ENCODE data around the gene FAIM2. TPM values are rescaled to one million over a fixed set of nuclear protein-coding genes. Genes with fewer than 3 reads are reported as not detected.

Gene FAIM2
- total RNA-seq, 1 donor from 2014 or later, result 0.18 TPM

GRCh38 chr12:49922349-49923034 lies 18.8 kb upstream of the FAIM2 start:
- Histone ChIP-seq H2AFZ (ENCODE audit: low read depth, low read length) (no peak overlapping the region), H4K20me1 (ENCODE audit: insufficient read depth, low read length) (no peaks in the 10 kb centered on the region), H3K4me2 (ENCODE audit: low read length) (no peak overlapping the region), H3K4me3 (ENCODE audit: insufficient read depth, low read depth, low read length) (no peak overlapping the region), H3K27me3 (ENCODE audit: insufficient read depth, low read length) (no peaks in the 10 kb centered on the region), H3K4me1 (ENCODE audit: insufficient read depth, low read length) (peaks cover 5% of the 10 kb centered on the region), H3K36me3 (ENCODE audit: insufficient read depth, low read length) (no peaks in the 10 kb centered on the region), H3K27ac (ENCODE audit: low read depth, low read length) (no peak overlapping the region), H3K9me3 (ENCODE audit: insufficient read depth, low read depth, low read length) (no peaks in the 10 kb centered on the region), H3K9ac (ENCODE audit: low read length) (no peak overlapping the region), H3K79me2 (ENCODE audit: insufficient read depth, low read length) (no peaks in the 10 kb centered on the region)
- Mint-ChIP-seq H3K36me3 (ENCODE audit: low read depth, unreplicated experiment) (peaks cover 2% of the 10 kb centered on the region), H3K27ac (ENCODE audit: unreplicated experiment) (no peak overlapping the region), H3K9me3 (ENCODE audit: unreplicated experiment) (no peaks in the 10 kb centered on the region), H3K4me3 (ENCODE audit: unreplicated experiment) (no peak overlapping the region), H3K4me1 (ENCODE audit: low read depth, unreplicated experiment) (peaks cover 16% of the 10 kb centered on the region), H3K27me3 (ENCODE audit: low read depth, unreplicated experiment) (peaks cover 28% of the 10 kb centered on the region)
- no peak for DNase-seq (ENCODE audit: low read depth)
- TF ChIP-seq EZH2 (IDR thresholded peaks at IDR 0.05; ENCODE audit: insufficient read depth, low read length), result no peak
- no peak for FAIRE-seq

DNA sequence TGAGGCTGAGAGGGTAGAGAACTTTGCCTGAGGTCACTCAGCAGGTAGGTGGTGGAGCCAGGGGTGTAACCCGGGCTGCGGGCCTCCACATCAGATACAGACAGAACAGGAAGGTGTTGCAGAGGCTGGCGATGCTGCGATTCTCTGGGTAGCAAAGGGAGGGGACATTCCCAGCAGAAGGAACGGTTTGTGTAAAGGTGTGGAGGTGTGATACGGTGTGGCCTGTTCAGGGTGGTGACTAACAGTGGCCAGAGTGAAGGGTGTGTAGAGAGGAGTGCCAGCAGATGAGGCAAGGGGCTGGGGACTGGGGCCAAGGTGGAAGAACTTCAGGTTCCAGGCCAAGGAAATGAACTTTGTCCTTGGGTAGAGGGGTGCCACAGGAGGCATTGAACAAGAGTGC lies 18.2 kb upstream of the FAIM2 start:
- H3K4me3 Mint-ChIP-seq (ENCODE audit: unreplicated experiment), result no peak overlapping the region
- FAIRE-seq (no peak), DNase-seq (ENCODE audit: low read depth) (no peak)
- no peaks in the 10 kb centered on the region for H3K27me3 ChIP-seq (ENCODE audit: insufficient read depth, low read length)
- no peaks in the 10 kb centered on the region for H4K20me1 ChIP-seq (ENCODE audit: insufficient read depth, low read length)
- no peaks in the 10 kb centered on the region for H3K9me3 ChIP-seq (ENCODE audit: insufficient read depth, low read depth, low read length)
- H2AFZ ChIP-seq (ENCODE audit: low read depth, low read length), result no peak overlapping the region
- no peak overlapping the region for H3K4me3 ChIP-seq (ENCODE audit: insufficient read depth, low read depth, low read length)
- peaks cover 16% of the 10 kb centered on the region for H3K4me1 Mint-ChIP-seq (ENCODE audit: low read depth, unreplicated experiment)
- no peak overlapping the region for H3K27ac Mint-ChIP-seq (ENCODE audit: unreplicated experiment)
- peaks cover 2% of the 10 kb centered on the region for H3K36me3 Mint-ChIP-seq (ENCODE audit: low read depth, unreplicated experiment)
- H3K79me2 ChIP-seq (ENCODE audit: insufficient read depth, low read length), result no peaks in the 10 kb centered on the region
- H3K4me1 ChIP-seq (ENCODE audit: insufficient read depth, low read length), result peaks cover 5% of the 10 kb centered on the region
- no peak for TF ChIP-seq EZH2 (IDR thresholded peaks at IDR 0.05; ENCODE audit: insufficient read depth, low read length)
- TF ChIP-seq, protein P1, sequence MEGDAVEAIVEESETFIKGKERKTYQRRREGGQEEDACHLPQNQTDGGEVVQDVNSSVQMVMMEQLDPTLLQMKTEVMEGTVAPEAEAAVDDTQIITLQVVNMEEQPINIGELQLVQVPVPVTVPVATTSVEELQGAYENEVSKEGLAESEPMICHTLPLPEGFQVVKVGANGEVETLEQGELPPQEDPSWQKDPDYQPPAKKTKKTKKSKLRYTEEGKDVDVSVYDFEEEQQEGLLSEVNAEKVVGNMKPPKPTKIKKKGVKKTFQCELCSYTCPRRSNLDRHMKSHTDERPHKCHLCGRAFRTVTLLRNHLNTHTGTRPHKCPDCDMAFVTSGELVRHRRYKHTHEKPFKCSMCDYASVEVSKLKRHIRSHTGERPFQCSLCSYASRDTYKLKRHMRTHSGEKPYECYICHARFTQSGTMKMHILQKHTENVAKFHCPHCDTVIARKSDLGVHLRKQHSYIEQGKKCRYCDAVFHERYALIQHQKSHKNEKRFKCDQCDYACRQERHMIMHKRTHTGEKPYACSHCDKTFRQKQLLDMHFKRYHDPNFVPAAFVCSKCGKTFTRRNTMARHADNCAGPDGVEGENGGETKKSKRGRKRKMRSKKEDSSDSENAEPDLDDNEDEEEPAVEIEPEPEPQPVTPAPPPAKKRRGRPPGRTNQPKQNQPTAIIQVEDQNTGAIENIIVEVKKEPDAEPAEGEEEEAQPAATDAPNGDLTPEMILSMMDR (IDR thresholded peaks at IDR 0.05; ENCODE audit: insufficient read depth, low read depth, low read length), result no peak
- no peak overlapping the region for H3K27ac ChIP-seq (ENCODE audit: low read depth, low read length)
- no peak overlapping the region for H3K9ac ChIP-seq (ENCODE audit: low read length)
- no peak overlapping the region for H3K4me2 ChIP-seq (ENCODE audit: low read length)
- H3K9me3 Mint-ChIP-seq (ENCODE audit: unreplicated experiment), result no peaks in the 10 kb centered on the region
- peaks cover 31% of the 10 kb centered on the region for H3K27me3 Mint-ChIP-seq (ENCODE audit: low read depth, unreplicated experiment)
- no peaks in the 10 kb centered on the region for H3K36me3 ChIP-seq (ENCODE audit: insufficient read depth, low read length)

DNA sequence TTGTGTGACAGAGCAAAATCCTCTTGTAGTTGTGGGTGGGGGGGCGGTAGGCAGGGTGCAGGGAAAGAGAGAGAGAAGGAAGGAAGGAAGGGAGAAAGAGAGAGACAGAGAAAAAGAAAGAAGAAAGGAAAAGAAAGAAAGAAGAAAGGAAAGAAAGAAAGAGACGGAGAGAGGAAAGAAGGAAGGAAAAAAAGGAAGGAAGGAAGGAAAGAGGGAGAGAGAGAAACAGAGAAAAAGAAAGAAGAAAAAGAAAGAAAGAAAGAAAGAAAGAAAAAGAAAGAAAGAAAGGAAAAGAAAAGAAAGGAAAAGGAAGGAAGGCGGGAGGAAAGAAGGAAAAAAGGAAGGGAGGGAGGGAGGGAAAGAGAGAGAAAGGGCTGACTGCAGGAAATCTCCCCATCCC lies 17.6 kb upstream of the FAIM2 start:
- DNase-seq (ENCODE audit: low read depth), result no peak
- peaks cover 31% of the 10 kb centered on the region for H3K27me3 Mint-ChIP-seq (ENCODE audit: low read depth, unreplicated experiment)
- no peaks in the 10 kb centered on the region for H3K9me3 Mint-ChIP-seq (ENCODE audit: unreplicated experiment)
- H3K27ac ChIP-seq (ENCODE audit: low read depth, low read length), result no peak overlapping the region
- no peak overlapping the region for H3K4me2 ChIP-seq (ENCODE audit: low read length)
- peaks cover 5% of the 10 kb centered on the region for H3K4me1 ChIP-seq (ENCODE audit: insufficient read depth, low read length)
- H3K79me2 ChIP-seq (ENCODE audit: insufficient read depth, low read length), result no peaks in the 10 kb centered on the region
- H3K4me3 ChIP-seq (ENCODE audit: insufficient read depth, low read depth, low read length), result no peak overlapping the region
- peaks cover 16% of the 10 kb centered on the region for H3K4me1 Mint-ChIP-seq (ENCODE audit: low read depth, unreplicated experiment)
- H3K9me3 ChIP-seq (ENCODE audit: insufficient read depth, low read depth, low read length), result no peaks in the 10 kb centered on the region
- no peaks in the 10 kb centered on the region for H3K27me3 ChIP-seq (ENCODE audit: insufficient read depth, low read length)
- H3K27ac Mint-ChIP-seq (ENCODE audit: unreplicated experiment), result no peak overlapping the region
- peaks cover 2% of the 10 kb centered on the region for H3K36me3 Mint-ChIP-seq (ENCODE audit: low read depth, unreplicated experiment)
- H2AFZ ChIP-seq (ENCODE audit: low read depth, low read length), result no peak overlapping the region
- H4K20me1 ChIP-seq (ENCODE audit: insufficient read depth, low read length), result no peaks in the 10 kb centered on the region
- H3K4me3 Mint-ChIP-seq (ENCODE audit: unreplicated experiment), result no peak overlapping the region
- no peaks in the 10 kb centered on the region for H3K36me3 ChIP-seq (ENCODE audit: insufficient read depth, low read length)
- TF ChIP-seq EZH2 (IDR thresholded peaks at IDR 0.05; ENCODE audit: insufficient read depth, low read length), result no peak
- TF ChIP-seq, protein P1 (IDR thresholded peaks at IDR 0.05; ENCODE audit: insufficient read depth, low read depth, low read length), result no peak
- H3K9ac ChIP-seq (ENCODE audit: low read length), result no peak overlapping the region
- FAIRE-seq, result no peak
